Fibroblast of the aortic adventitia (primary cell): ENCODE measurements around the gene ZNF619. TPM values are rescaled to one million over a fixed set of nuclear protein-coding genes. Genes with fewer than 3 reads are reported as not detected.
A peak's percentile ranks its signal among the peaks of the same experiment; 100 is the strongest.

Experiments
- DNase-seq: peaks from one replicate; pipeline ENCODE4 v3.0.0-alpha.2; 2010; ENCODE audit warnings: low read depth
- H3K4me3 ChIP-seq: 2 replicates; pipeline ENCODE4 v1.5.1; 2011; ENCODE audit warnings: low read depth, mild to moderate bottlenecking, control low read depth, low read length, moderate library complexity
- CTCF ChIP-seq: IDR thresholded peaks from 2 replicates; pipeline ENCODE4 v1.5.1; 2011; ENCODE audit warnings: mild to moderate bottlenecking, low read length, control low read depth, inconsistent platforms; ENCODE audit not compliant: insufficient read depth
- total RNA-seq: library from RNA; depleted of rRNA; stranded (reverse); fragments of >200 nt; gene quantifications from 2 replicates; pipeline ENCODE4 v1.2.3, GENCODE V29; 2012; ENCODE audit warnings: low replicate concordance

The ZNF619 gene
- total RNA-seq, 1 donor, result 7.1 TPM

DNA sequence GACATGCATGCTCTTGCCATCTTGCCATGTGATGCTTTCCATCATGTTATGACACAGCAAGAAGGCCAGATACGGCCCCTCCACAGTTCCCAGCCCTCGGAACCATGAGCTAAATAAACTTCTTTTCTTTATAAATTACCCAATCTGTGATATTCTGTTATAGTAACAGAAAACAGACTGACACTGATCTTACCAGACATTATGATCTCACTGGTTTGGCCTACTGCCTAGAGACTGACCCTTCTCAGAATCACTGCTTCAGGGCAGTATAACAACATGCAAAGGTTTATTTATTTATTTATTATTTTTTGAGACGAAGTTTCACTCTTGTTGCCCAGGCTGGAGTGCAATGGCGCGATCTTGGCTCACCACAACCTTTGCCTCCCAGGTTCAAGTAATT, 14.0 kb downstream of the ZNF619 start:
- TF ChIP-seq CTCF, result no peak
- DNase-seq, result no peak

DNA sequence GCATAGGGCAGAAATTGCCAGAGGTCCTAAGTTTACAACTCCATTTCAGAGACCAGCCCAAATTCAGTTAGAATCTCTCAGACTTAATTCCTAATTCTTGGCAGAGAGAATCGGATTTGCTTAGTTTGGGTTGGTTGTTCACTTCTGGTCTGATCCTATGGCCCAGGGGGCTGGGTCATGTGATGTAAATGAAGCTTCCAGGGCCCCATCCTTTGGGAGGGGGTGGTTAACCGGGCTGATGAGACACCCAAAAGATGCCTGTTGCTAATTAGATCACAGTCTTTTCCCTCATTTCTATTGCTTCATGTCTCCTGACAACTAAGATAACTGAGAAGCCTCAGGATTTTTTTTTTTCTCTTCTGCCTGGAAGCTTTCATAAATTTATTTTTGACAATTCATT, 17.8 kb downstream of the ZNF619 start:
- TF ChIP-seq CTCF, result no peak
- no peak for DNase-seq
- no peak overlapping the region for H3K4me3 ChIP-seq

More for the DNA sequence above, 14.0 kb downstream of the ZNF619 start:
- H3K4me3 ChIP-seq, result no peak overlapping the region

DNA sequence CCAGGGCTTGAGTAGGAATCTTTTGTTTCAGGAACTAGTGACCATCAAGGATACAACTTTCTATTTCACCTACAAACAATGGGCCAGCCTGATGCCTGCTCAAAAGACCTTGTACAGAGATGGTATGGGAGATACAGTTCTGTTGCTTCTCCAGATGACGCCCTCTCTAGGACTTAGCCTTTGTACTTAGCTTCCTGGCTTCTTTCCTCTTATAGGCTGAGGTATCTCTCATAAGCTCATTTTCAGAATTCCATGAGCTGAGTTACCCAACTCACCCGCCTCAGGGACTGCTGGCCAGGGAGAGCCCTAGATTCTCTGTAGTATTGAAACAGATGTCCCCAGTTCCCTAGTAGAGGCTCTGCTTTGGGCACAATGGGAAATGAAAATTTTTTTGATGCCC, 20.4 kb downstream of the ZNF619 start:
- no peak overlapping the region for H3K4me3 ChIP-seq
- TF ChIP-seq CTCF, result no peak
- no peak for DNase-seq

GRCh38 chr3:40499952-40500351, 23.0 kb downstream of the ZNF619 start:
- no peak overlapping the region for H3K4me3 ChIP-seq
- DNase-seq, result no peak
- no peak for TF ChIP-seq CTCF

DNA sequence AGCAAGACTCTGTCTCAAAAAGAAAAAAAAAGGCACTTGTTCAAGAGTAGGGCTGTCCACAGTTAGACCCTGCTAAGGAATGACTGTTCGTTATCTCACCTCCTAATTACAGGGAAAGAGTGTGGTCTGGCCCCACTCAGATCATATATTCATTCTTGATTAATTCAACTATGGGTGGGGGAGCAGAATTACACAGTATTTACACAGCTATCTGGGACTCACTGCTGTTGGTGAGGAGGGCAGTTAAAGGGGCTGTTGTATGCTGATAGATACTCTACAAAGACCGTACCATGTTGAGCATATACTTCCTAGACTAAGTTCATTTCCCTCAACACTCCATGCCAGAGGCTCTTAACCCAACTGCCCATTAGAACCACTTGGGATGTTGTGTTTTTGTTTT, 25.1 kb downstream of the ZNF619 start:
- no peak for DNase-seq
- no peak for TF ChIP-seq CTCF
- no peak overlapping the region for H3K4me3 ChIP-seq

DNA sequence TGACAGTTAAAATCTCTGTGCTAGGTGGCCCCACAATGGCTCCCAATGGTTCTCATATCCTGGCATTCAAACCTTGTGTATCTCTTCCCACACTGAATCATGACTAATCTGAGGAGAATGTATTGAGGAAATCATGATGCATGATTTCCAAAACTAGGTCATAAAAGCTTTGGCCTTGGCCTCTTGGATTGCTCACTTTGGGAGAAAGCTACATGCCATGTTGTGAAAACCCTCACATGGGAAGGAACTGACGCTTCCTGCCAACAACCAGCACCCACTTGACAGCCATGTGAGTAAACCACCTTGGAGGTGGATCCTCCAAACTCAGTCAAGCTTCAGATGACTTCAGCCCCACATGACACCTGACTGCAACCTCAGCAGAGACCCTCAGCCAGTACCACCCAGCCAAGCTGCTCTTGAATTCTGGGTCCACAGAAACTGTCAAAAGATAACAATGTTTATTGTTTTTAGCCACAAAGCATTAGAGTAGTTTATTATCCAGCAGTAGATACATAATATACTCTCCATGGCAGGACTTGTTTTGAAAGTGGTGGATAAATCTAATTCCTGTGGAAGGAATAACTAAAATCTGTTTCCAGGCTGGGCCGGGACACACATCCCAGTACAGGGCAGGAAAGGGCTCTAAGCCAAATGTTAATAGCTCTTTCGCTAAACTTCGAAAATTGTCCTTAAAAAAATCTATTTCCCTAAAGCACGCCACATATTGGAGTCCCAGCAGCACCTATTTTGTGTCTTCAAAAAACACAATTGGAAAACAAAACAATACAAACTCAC, 27.9 kb downstream of the ZNF619 start:
- no peak for TF ChIP-seq CTCF
- DNase-seq, result peak; percentile 97
- H3K4me3 ChIP-seq, result no peak overlapping the region
